ENCODE results near the gene CCDC40.

DNA sequence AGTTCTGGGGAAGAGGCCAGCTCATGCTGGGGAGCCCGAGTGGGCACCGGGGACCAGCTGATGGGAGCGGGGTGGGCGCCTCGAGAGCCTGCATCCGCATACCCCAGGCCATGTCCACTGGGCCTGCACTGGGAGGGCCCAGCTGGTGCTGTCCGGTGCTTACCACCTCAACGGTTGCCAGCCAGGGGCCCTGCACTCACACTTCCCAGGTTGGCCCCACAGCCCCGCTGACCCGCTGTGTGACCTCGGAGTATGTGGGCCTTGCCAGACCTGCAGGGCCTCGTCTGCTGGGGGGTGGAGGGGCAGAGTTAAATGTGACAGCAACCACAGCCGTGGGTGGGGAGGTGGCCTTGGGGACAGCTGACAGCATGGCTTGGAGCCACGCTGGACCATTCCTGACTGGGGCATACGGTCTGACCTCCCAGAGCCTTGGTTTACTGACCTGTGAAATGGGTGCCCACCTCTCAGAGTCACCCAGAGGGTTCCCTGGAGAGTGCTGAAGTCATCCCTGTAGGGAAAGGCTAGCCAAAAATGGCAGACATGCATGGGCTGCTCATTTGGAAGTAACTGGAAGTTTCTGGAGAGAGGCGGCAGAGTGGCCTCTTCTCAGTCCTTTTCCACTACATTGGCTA lies 59.5 kb downstream of the CCDC40 start:
- TF ChIP-seq CTCF (conservative IDR thresholded peaks at IDR 0.05; ENCODE audit: low read length) = no peak
- TF ChIP-seq EZH2phosphoT487 (IDR thresholded peaks at IDR 0.05; ENCODE audit: borderline replicate concordance, low read depth, low read length) = no peak
